Natural killer cell treated with Interleukin-12 subunit alpha and Interleukin-12 subunit beta and Interleukin-15 and Interleukin-18, amount 100 ng/mL, for 72 hours (primary cell): Measurements from ENCODE around the gene GALNT13. TPM values are rescaled to one million over a fixed set of nuclear protein-coding genes. Genes with fewer than 3 reads are reported as not detected.

Experiments used
- ATAC-seq, 2 donors: fragments of 150-1000 bp; cut with Tn5 transposase in 1 of 2; sonication (Bioruptor Pico), chemical (Tn5 transposase) in 1 of 2; 2 replicates each; pipeline ENCODE4 v1.10.0; 2021
- DNase-seq: peaks from one replicate; pipeline ENCODE4 v3.0.0; 2022; ENCODE audit warnings: low spot score
- H3K27ac Mint-ChIP-seq, 2 donors: 1 replicate in 1 of 2; 2 replicates in 1 of 2; pipeline ENCODE4 v1.8.0; 2022; ENCODE audit warnings: mixed read lengths in 2 of 2, mild to moderate bottlenecking in 1 of 2, moderate library complexity in 1 of 2
- H3K27me3 Mint-ChIP-seq, 2 donors: 1 replicate in 1 of 2; 2 replicates in 1 of 2; pipeline ENCODE4 v1.8.0; 2022; ENCODE audit warnings: mixed read lengths in 2 of 2
- H3K36me3 Mint-ChIP-seq: one replicate; pipeline ENCODE4 v1.8.0; 2022; ENCODE audit warnings: mixed read lengths
- H3K4me1 Mint-ChIP-seq, 2 donors: 1 replicate in 1 of 2; 2 replicates in 1 of 2; pipeline ENCODE4 v1.8.0; 2022; ENCODE audit warnings: low read depth in 2 of 2, mixed read lengths in 2 of 2, mild to moderate bottlenecking in 1 of 2
- H3K4me3 Mint-ChIP-seq: one replicate; pipeline ENCODE4 v1.8.0; 2022; ENCODE audit warnings: mixed read lengths
- H3K9me3 Mint-ChIP-seq: 2 replicates; pipeline ENCODE4 v1.8.0; 2022; ENCODE audit warnings: mixed read lengths
- total RNA-seq, 2 donors: library from RNA; stranded (reverse); gene quantifications; one replicate each; pipeline ENCODE4 v1.2.3, GENCODE V29; 2022

Gene GALNT13
- total RNA-seq, 2 donors from 2014 or later = not detected

DNA sequence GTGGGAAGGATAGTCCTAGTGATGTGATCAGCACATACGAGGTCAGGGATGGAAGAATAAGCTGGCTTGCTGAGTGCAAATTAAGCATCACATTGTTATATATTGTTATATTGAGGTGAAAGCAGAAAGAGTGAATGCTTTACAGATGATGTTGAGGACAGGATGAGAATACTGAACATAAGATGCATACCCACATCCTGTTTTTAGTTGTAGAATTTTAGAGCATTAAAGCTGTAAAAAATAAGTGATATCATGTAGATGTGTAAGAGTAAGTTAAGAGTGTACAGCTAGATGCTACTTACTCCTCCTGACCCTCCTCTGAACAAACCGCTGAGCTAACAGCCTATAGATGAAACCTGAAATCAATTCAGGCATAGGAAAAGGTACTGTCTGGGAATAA lies 555.7 kb downstream of the GALNT13 start:
- H3K9me3 Mint-ChIP-seq = peaks cover 23% of the 10 kb centered on the region
- no peak for ATAC-seq

DNA sequence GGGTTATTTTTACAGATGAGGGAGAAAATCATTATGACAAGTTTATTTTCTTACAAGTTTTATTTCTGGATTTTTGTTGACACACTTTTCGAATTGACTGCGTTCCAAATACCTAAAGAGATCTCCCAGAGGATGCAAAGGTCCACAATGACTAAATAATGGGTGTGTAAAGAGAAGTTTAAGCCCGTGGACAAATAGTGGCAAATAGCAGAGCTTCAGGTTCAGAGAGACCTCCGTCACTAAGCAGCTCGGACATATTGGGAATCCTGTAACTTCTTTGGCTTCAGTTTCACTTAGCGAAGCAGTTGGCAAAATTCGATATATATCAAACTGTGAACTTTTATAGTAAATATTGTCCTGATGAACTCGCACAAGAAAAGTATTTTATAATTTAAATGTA lies 556.3 kb downstream of the GALNT13 start:
- Mint-ChIP-seq H3K4me3 (no peak overlapping the region), H3K27me3 (no peaks in the 10 kb centered on the region), H3K4me1 (no peaks in the 10 kb centered on the region)

More for the DNA sequence above, 555.7 kb downstream of the GALNT13 start:
- no peak for DNase-seq
- Mint-ChIP-seq H3K27ac (no peak overlapping the region), H3K27me3 (no peaks in the 10 kb centered on the region), H3K36me3 (peaks cover 7% of the 10 kb centered on the region), H3K4me1 (no peaks in the 10 kb centered on the region), H3K4me3 (no peak overlapping the region)

GRCh38 chr2:154433010-154433409 lies 561.3 kb downstream of the GALNT13 start:
- H3K36me3 Mint-ChIP-seq = peaks cover 4% of the 10 kb centered on the region
- DNase-seq (no peak), ATAC-seq (no peak)
- no peak overlapping the region for H3K27ac Mint-ChIP-seq
- H3K27me3 Mint-ChIP-seq = no peaks in the 10 kb centered on the region
- no peak overlapping the region for H3K4me3 Mint-ChIP-seq
- H3K4me1 Mint-ChIP-seq = no peaks in the 10 kb centered on the region
- H3K9me3 Mint-ChIP-seq = peaks cover 12% of the 10 kb centered on the region

More for the DNA sequence above, 556.3 kb downstream of the GALNT13 start:
- H3K27ac Mint-ChIP-seq = no peak overlapping the region
- peaks cover 7% of the 10 kb centered on the region for H3K36me3 Mint-ChIP-seq
- ATAC-seq = no peak
- H3K9me3 Mint-ChIP-seq = peaks cover 23% of the 10 kb centered on the region
- DNase-seq = no peak

DNA sequence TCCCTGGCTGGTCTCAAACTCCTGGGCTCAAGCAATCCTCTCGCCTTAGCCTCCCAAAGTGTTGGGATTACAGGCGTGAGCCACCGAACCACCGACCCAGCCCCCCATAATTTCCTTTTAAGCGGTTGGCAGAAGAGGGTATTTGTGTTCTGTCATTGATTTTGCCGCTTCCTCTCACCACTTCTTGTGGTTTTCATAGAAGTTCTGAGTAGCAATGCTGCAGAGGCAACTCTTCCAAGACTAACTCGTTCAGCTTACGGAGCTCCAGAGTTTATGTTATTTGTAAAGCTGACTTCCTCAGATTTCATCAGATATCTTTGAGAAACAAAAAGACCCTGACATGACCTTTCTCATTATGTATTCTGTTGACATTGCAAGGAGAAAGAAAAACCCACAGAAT lies 565.4 kb downstream of the GALNT13 start:
- no peaks in the 10 kb centered on the region for H3K4me1 Mint-ChIP-seq
- H3K27me3 Mint-ChIP-seq = no peaks in the 10 kb centered on the region
- no peak for DNase-seq
- H3K4me3 Mint-ChIP-seq = no peak overlapping the region
- H3K9me3 Mint-ChIP-seq = no peaks in the 10 kb centered on the region
- no peaks in the 10 kb centered on the region for H3K36me3 Mint-ChIP-seq
- ATAC-seq = no peak
- H3K27ac Mint-ChIP-seq = no peak overlapping the region

GRCh38 chr2:154439156-154439555 lies 567.4 kb downstream of the GALNT13 start:
- DNase-seq = no peak
- Mint-ChIP-seq H3K4me1 (no peaks in the 10 kb centered on the region), H3K27me3 (no peaks in the 10 kb centered on the region), H3K27ac (no peak overlapping the region), H3K36me3 (no peaks in the 10 kb centered on the region), H3K4me3 (no peak overlapping the region), H3K9me3 (no peaks in the 10 kb centered on the region)
- no peak for ATAC-seq

DNA sequence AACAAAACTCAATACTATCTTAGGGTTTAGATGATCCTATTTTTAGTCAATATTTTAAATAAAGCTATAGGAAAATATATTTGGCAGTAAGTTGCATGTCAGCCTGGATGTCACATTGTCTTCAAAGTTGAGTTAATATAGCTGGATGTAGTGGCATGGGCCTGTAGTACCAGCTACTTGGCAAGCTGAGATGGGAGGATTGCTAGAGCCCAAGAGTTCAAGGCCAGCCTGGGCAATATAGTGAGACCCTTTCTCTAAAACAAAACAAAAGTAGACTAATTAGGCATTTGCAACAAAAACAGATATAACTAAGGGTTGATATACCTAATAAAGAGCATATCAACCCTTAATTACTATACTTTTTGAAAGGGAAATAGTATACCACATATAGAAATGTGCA lies 572.2 kb downstream of the GALNT13 start:
- no peaks in the 10 kb centered on the region for H3K9me3 Mint-ChIP-seq
- no peaks in the 10 kb centered on the region for H3K36me3 Mint-ChIP-seq
- no peak overlapping the region for H3K27ac Mint-ChIP-seq
- no peak overlapping the region for H3K4me3 Mint-ChIP-seq
- no peak for ATAC-seq
- H3K27me3 Mint-ChIP-seq = no peaks in the 10 kb centered on the region
- no peak for DNase-seq
- no peaks in the 10 kb centered on the region for H3K4me1 Mint-ChIP-seq

DNA sequence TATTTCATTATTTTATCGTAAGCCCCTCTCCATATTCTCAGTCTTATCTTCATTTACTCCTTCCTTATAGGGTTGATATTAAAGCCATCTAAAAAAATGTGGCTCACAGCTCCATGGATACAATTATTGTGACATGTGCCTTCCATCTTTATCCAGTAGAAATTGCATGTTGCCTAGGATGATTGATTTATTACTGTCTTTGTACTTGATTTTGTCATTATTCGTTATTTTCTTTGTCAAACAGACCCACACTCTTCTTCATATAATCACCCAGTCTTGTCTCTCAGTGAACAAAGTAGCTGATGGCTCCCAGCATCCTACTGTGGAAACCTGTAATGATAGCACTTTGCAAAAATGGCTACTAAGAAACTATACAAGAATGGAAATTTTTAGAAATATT lies 574.6 kb downstream of the GALNT13 start:
- H3K36me3 Mint-ChIP-seq = no peaks in the 10 kb centered on the region
- H3K4me3 Mint-ChIP-seq = no peak overlapping the region
- no peaks in the 10 kb centered on the region for H3K27me3 Mint-ChIP-seq
- no peak overlapping the region for H3K27ac Mint-ChIP-seq
- no peak for DNase-seq
- H3K9me3 Mint-ChIP-seq = peaks cover 3% of the 10 kb centered on the region
- no peaks in the 10 kb centered on the region for H3K4me1 Mint-ChIP-seq
- ATAC-seq = no peak

DNA sequence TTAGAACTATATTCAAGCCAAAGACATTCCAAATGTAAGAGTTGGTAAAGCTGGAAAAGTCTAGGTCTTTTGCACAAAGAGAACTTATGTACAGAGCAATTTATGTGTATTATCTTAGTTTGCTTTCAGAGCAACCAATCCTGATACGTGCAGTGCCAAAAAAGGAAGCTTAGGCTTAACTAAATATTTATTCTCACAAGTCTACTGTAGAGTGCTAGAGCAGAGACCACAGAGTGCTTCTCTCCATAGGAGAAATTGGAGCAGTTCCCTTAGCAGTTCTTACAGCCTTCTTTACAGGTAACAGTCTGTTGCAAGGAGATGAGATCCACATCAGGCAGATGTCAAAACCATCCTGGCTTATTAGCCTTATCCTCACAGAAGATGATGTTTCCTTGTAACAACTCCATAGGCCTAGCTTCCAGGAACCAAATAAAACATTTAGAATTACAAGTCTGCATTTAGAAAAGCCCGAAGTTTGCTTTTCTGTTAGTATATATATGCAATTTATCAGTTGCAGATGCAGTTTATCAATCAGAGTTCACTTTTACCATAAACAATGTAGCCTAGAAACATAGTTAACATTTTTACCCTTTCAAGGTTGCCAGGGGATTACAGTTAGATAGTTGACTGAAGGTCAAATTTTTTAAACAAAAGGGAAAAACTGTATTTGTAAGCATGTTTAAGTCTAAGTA lies 576.2 kb downstream of the GALNT13 start:
- no peaks in the 10 kb centered on the region for H3K27me3 Mint-ChIP-seq
- H3K4me3 Mint-ChIP-seq = no peak overlapping the region
- H3K4me1 Mint-ChIP-seq = no peaks in the 10 kb centered on the region
- ATAC-seq (no peak), DNase-seq (no peak)
- H3K9me3 Mint-ChIP-seq = peaks cover 6% of the 10 kb centered on the region
- H3K27ac Mint-ChIP-seq = no peak overlapping the region
- H3K36me3 Mint-ChIP-seq = no peaks in the 10 kb centered on the region

- H3K27ac Mint-ChIP-seq = no peak overlapping the region
- peaks cover 12% of the 10 kb centered on the region for H3K9me3 Mint-ChIP-seq
- H3K36me3 Mint-ChIP-seq = no peaks in the 10 kb centered on the region
- DNase-seq = no peak
- no peak overlapping the region for H3K4me3 Mint-ChIP-seq
- H3K27me3 Mint-ChIP-seq = no peaks in the 10 kb centered on the region
- ATAC-seq = no peak
- no peaks in the 10 kb centered on the region for H3K4me1 Mint-ChIP-seq
Observed at GRCh38 chr2:154449951-154450658, 578.4 kb downstream of the GALNT13 start.

- Mint-ChIP-seq H3K4me3 (no peak overlapping the region), H3K4me1 (no peaks in the 10 kb centered on the region), H3K9me3 (peaks cover 12% of the 10 kb centered on the region), H3K36me3 (no peaks in the 10 kb centered on the region), H3K27ac (no peak overlapping the region), H3K27me3 (no peaks in the 10 kb centered on the region)
- ATAC-seq = no peak
- DNase-seq = no peak
Observed at GRCh38 chr2:154452471-154452870, 580.7 kb downstream of the GALNT13 start.

DNA sequence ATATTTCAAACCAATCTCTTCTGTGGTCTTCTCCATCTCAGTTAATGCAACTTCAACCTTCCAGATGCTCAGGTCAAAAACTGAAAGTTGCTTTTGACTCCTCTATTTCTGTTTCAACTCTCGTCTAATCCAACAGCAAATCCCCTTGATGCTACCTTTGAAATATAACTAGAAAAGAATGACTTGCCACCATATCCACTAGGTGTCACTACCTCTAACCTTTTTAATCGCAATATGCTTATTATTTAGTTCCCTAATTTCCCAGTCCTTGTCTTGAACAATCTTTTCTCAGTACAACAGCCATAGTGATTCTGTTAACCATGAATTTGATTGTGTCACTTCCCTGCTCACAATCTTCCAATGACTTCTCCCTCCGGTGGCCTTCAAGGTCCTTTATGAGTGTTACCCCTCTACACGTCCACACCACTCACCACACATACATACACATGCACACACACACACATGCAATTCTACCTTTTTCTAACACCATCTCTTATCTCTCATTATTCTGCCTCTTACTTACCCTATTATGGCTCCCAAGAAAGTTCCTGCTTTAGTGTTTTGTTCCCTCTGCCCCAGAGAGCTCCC lies 581.3 kb downstream of the GALNT13 start:
- Mint-ChIP-seq H3K36me3 (no peaks in the 10 kb centered on the region), H3K4me1 (no peaks in the 10 kb centered on the region), H3K27ac (no peak overlapping the region), H3K4me3 (no peak overlapping the region), H3K9me3 (peaks cover 14% of the 10 kb centered on the region), H3K27me3 (no peaks in the 10 kb centered on the region)
- ATAC-seq (no peak), DNase-seq (no peak)

GRCh38 chr2:154455166-154455565 lies 583.4 kb downstream of the GALNT13 start:
- H3K4me3 Mint-ChIP-seq = no peak overlapping the region
- ATAC-seq = no peak
- H3K36me3 Mint-ChIP-seq = no peaks in the 10 kb centered on the region
- no peaks in the 10 kb centered on the region for H3K27me3 Mint-ChIP-seq
- no peak overlapping the region for H3K27ac Mint-ChIP-seq
- H3K4me1 Mint-ChIP-seq = no peaks in the 10 kb centered on the region
- no peak for DNase-seq
- peaks cover 12% of the 10 kb centered on the region for H3K9me3 Mint-ChIP-seq

DNA sequence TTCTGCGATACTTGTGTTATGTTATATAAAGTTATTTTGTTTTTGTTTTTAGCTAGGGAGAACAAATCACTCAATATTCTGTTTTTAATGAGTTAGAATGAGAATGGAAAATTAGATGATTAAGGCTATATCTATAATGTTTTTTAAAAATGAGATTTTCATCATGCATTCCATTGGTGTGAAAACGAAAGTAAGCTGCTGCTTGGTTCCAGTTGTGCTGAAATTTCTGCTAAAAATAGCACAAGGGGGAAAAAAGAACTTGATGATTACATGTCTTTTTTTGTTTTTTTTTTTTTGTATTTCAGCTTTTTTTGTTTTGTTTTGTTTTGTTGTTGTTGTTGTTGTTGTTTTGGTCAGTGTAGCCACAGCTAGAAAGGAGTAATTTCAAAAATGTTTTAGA lies 584.1 kb downstream of the GALNT13 start:
- no peaks in the 10 kb centered on the region for H3K4me1 Mint-ChIP-seq
- H3K9me3 Mint-ChIP-seq = peaks cover 12% of the 10 kb centered on the region
- H3K27ac Mint-ChIP-seq = no peak overlapping the region
- no peaks in the 10 kb centered on the region for H3K36me3 Mint-ChIP-seq
- H3K4me3 Mint-ChIP-seq = no peak overlapping the region
- H3K27me3 Mint-ChIP-seq = no peaks in the 10 kb centered on the region
- DNase-seq (no peak), ATAC-seq (no peak)

GRCh38 chr2:154457286-154457685 lies 585.6 kb downstream of the GALNT13 start:
- Mint-ChIP-seq H3K27ac (no peak overlapping the region), H3K4me3 (no peak overlapping the region), H3K9me3 (peaks cover 11% of the 10 kb centered on the region), H3K36me3 (no peaks in the 10 kb centered on the region), H3K27me3 (no peaks in the 10 kb centered on the region), H3K4me1 (no peaks in the 10 kb centered on the region)
- DNase-seq (no peak), ATAC-seq (no peak)
